ENCODE results near the gene RALGPS1. TPM values are rescaled to one million over a fixed set of nuclear protein-coding genes. Genes with fewer than 3 reads are reported as not detected.

RALGPS1 gene
- total and polyA plus RNA-seq, 2 of the 13 experiments (the other 11 are each of a cell fraction or from before 2014, with no cell fraction given): 3.7 to 6.5 TPM

GRCh38 chr9:126919193-126919592 lies 4.6 kb downstream of the RALGPS1 start (continued):
- TF ChIP-seq REL (CRISPR knock-in tag; conservative IDR thresholded peaks at IDR 0.05) (no peak), ZFP1 (CRISPR knock-in tag; IDR thresholded peaks at IDR 0.05) (no peak), ZFP36L2 (CRISPR knock-in tag; IDR thresholded peaks at IDR 0.05) (no peak), ZNF430 (CRISPR knock-in tag; IDR thresholded peaks at IDR 0.05) (no peak), ZEB1 (IDR thresholded peaks at IDR 0.05; ENCODE audit: insufficient replicate concordance, low read depth) (no peak), SNAPC2 (CRISPR knock-in tag; IDR thresholded peaks at IDR 0.05) (no peak), FOXO1 (CRISPR knock-in tag; IDR thresholded peaks at IDR 0.05) (peak; percentile 24; the same call in 1 of the 2 replicates), CHCHD3 (CRISPR knock-in tag; IDR thresholded peaks at IDR 0.05) (no peak), SP140L (CRISPR knock-in tag; IDR thresholded peaks at IDR 0.05; ENCODE audit: borderline replicate concordance) (no peak), MBD4 (IDR thresholded peaks at IDR 0.05; ENCODE audit: borderline replicate concordance, low read length) (no peak), ZMYM4 (CRISPR knock-in tag; IDR thresholded peaks at IDR 0.05) (peak; percentile 26; the same call in 1 of the 2 replicates), ZNF7 (CRISPR knock-in tag; IDR thresholded peaks at IDR 0.05) (no peak), ARNT2 (CRISPR knock-in tag; IDR thresholded peaks at IDR 0.05; ENCODE audit: low read depth) (no peak), ZNF556 (CRISPR knock-in tag; IDR thresholded peaks at IDR 0.05; ENCODE audit: borderline replicate concordance) (no peak), CEBPZ (IDR thresholded peaks at IDR 0.05; ENCODE audit: low read length) (no peak)
- TF ChIP-seq, protein P1, sequence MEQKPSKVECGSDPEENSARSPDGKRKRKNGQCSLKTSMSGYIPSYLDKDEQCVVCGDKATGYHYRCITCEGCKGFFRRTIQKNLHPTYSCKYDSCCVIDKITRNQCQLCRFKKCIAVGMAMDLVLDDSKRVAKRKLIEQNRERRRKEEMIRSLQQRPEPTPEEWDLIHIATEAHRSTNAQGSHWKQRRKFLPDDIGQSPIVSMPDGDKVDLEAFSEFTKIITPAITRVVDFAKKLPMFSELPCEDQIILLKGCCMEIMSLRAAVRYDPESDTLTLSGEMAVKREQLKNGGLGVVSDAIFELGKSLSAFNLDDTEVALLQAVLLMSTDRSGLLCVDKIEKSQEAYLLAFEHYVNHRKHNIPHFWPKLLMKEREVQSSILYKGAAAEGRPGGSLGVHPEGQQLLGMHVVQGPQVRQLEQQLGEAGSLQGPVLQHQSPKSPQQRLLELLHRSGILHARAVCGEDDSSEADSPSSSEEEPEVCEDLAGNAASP (CRISPR knock-in tag; IDR thresholded peaks at IDR 0.05; ENCODE audit: borderline replicate concordance): no peak
- TF ChIP-seq, protein P2, sequence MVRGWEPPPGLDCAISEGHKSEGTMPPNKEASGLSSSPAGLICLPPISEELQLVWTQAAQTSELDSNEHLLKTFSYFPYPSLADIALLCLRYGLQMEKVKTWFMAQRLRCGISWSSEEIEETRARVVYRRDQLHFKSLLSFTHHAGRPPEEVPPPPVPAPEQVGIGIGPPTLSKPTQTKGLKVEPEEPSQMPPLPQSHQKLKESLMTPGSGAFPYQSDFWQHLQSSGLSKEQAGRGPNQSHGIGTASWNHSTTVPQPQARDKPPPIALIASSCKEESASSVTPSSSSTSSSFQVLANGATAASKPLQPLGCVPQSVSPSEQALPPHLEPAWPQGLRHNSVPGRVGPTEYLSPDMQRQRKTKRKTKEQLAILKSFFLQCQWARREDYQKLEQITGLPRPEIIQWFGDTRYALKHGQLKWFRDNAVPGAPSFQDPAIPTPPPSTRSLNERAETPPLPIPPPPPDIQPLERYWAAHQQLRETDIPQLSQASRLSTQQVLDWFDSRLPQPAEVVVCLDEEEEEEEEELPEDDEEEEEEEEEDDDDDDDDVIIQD (CRISPR knock-in tag; IDR thresholded peaks at IDR 0.05; ENCODE audit: low read depth): no peak
- TF ChIP-seq, protein P3, sequence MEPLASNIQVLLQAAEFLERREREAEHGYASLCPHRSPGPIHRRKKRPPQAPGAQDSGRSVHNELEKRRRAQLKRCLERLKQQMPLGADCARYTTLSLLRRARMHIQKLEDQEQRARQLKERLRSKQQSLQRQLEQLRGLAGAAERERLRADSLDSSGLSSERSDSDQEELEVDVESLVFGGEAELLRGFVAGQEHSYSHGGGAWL (CRISPR knock-in tag; IDR thresholded peaks at IDR 0.05): no peak
- TF ChIP-seq, protein P4, sequence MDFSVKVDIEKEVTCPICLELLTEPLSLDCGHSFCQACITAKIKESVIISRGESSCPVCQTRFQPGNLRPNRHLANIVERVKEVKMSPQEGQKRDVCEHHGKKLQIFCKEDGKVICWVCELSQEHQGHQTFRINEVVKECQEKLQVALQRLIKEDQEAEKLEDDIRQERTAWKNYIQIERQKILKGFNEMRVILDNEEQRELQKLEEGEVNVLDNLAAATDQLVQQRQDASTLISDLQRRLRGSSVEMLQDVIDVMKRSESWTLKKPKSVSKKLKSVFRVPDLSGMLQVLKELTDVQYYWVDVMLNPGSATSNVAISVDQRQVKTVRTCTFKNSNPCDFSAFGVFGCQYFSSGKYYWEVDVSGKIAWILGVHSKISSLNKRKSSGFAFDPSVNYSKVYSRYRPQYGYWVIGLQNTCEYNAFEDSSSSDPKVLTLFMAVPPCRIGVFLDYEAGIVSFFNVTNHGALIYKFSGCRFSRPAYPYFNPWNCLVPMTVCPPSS (IDR thresholded peaks at IDR 0.05): no peak
- TF ChIP-seq, protein P5, sequence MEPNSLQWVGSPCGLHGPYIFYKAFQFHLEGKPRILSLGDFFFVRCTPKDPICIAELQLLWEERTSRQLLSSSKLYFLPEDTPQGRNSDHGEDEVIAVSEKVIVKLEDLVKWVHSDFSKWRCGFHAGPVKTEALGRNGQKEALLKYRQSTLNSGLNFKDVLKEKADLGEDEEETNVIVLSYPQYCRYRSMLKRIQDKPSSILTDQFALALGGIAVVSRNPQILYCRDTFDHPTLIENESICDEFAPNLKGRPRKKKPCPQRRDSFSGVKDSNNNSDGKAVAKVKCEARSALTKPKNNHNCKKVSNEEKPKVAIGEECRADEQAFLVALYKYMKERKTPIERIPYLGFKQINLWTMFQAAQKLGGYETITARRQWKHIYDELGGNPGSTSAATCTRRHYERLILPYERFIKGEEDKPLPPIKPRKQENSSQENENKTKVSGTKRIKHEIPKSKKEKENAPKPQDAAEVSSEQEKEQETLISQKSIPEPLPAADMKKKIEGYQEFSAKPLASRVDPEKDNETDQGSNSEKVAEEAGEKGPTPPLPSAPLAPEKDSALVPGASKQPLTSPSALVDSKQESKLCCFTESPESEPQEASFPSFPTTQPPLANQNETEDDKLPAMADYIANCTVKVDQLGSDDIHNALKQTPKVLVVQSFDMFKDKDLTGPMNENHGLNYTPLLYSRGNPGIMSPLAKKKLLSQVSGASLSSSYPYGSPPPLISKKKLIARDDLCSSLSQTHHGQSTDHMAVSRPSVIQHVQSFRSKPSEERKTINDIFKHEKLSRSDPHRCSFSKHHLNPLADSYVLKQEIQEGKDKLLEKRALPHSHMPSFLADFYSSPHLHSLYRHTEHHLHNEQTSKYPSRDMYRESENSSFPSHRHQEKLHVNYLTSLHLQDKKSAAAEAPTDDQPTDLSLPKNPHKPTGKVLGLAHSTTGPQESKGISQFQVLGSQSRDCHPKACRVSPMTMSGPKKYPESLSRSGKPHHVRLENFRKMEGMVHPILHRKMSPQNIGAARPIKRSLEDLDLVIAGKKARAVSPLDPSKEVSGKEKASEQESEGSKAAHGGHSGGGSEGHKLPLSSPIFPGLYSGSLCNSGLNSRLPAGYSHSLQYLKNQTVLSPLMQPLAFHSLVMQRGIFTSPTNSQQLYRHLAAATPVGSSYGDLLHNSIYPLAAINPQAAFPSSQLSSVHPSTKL (CRISPR knock-in tag; IDR thresholded peaks at IDR 0.05): peak; percentile 90

Data from HepG2 (cell line).